DND-41 (cell line): ENCODE data around the gene COX5B.

ENCODE experiments used
- ATAC-seq: fragments of 200-7000 bp; cut with Tn5 transposase; 3 replicates; pipeline ENCODE4 v1.9.1; 2021; ENCODE audit warnings: low read depth; ENCODE audit not compliant: insufficient read depth
- DNase-seq: peaks from one replicate; pipeline ENCODE4 v3.0.0-alpha.2; 2020
- H2AFZ ChIP-seq: 2 replicates; pipeline ENCODE4 v1.6.0; 2012; ENCODE audit warnings: low read depth, low read length
- H3K27ac ChIP-seq: 2 replicates; pipeline ENCODE4 v1.5.1; 2012; ENCODE audit warnings: low read length, inconsistent platforms
- H3K27me3 ChIP-seq: fragments of 200-600 bp; sonication (generic); 2 replicates; pipeline ENCODE4 v1.6.0; 2012; ENCODE audit warnings: low read length, mild to moderate bottlenecking, inconsistent platforms; ENCODE audit not compliant: insufficient read depth, poor library complexity
- H3K36me3 ChIP-seq: 2 replicates; pipeline ENCODE4 v1.5.1; 2012; ENCODE audit warnings: low read length, inconsistent platforms; ENCODE audit not compliant: insufficient read depth
- H3K4me1 ChIP-seq: 2 replicates; pipeline ENCODE4 v1.5.1; 2012; ENCODE audit warnings: mild to moderate bottlenecking, low read length; ENCODE audit not compliant: insufficient read depth
- H3K4me2 ChIP-seq: 2 replicates; pipeline ENCODE4 v1.6.0; 2012; ENCODE audit warnings: mild to moderate bottlenecking, moderate library complexity, low read length, inconsistent platforms; ENCODE audit not compliant: insufficient read depth
- H3K4me3 ChIP-seq, 2 experiments: fragments of 200-600 bp in 1 of 2; shearing (Covaris generic) in 1 of 2; 2 replicates each; pipeline ENCODE4 v1.5.1; 2012 to 2016; ENCODE audit warnings: inconsistent platforms in 2 of 2, low read length in 2 of 2, mild to moderate bottlenecking in 2 of 2, low read depth in 1 of 2, moderate library complexity in 1 of 2
- H3K79me2 ChIP-seq: 2 replicates; pipeline ENCODE4 v1.6.0; 2012; ENCODE audit warnings: low read length, inconsistent platforms; ENCODE audit not compliant: insufficient read depth
- H3K9ac ChIP-seq: 2 replicates; pipeline ENCODE4 v1.6.0; 2012; ENCODE audit warnings: low read depth, mild to moderate bottlenecking, inconsistent platforms, low read length, moderate library complexity
- H3K9me3 ChIP-seq: 2 replicates; pipeline ENCODE4 v1.5.1; 2012; ENCODE audit warnings: low read length, moderate library complexity, mild to moderate bottlenecking, inconsistent platforms; ENCODE audit not compliant: insufficient read depth, severe bottlenecking
- H4K20me1 ChIP-seq: 2 replicates; pipeline ENCODE4 v1.6.0; 2012; ENCODE audit warnings: low read length; ENCODE audit not compliant: insufficient read depth
- CTCF ChIP-seq: IDR thresholded peaks from 2 replicates; pipeline ENCODE4 v1.5.1; 2012; ENCODE audit warnings: borderline replicate concordance, low read length, moderate library complexity, mild to moderate bottlenecking; ENCODE audit not compliant: poor library complexity, severe bottlenecking; ENCODE audit errors: extremely low read depth
- EZH2 ChIP-seq: IDR thresholded peaks from 3 replicates; pipeline ENCODE4 v1.6.1; 2012; ENCODE audit warnings: borderline replicate concordance, low read depth, mild to moderate bottlenecking, moderate library complexity, low read length, inconsistent platforms; ENCODE audit not compliant: severe bottlenecking

The COX5B gene

GRCh38 chr2:97660044-97660774, 14.3 kb downstream of the COX5B start:
- H3K27ac ChIP-seq: no peak overlapping the region
- no peak for ATAC-seq
- no peak overlapping the region for H3K4me2 ChIP-seq
- H3K79me2 ChIP-seq: peaks cover 42% of the 10 kb centered on the region
- no peaks in the 10 kb centered on the region for H3K9me3 ChIP-seq
- H4K20me1 ChIP-seq: peaks cover 48% of the 10 kb centered on the region
- TF ChIP-seq CTCF (no peak), EZH2 (no peak)
- peaks cover 32% of the 10 kb centered on the region for H3K4me1 ChIP-seq
- DNase-seq: no peak
- no peak overlapping the region for H3K4me3 ChIP-seq
- no peaks in the 10 kb centered on the region for H3K27me3 ChIP-seq
- H2AFZ ChIP-seq: no peak overlapping the region
- H3K36me3 ChIP-seq: peaks cover 61% of the 10 kb centered on the region
- H3K9ac ChIP-seq: no peak overlapping the region

- Histone ChIP-seq H3K79me2 (peaks cover 42% of the 10 kb centered on the region), H3K9ac (no peak overlapping the region), H3K36me3 (peaks cover 61% of the 10 kb centered on the region), H3K4me1 (peaks cover 34% of the 10 kb centered on the region), H3K27ac (no peak overlapping the region), H3K4me2 (0 out of 2 replicates have a peak overlapping the region, but pooled peaks have one; percentile 74), H2AFZ (no peak overlapping the region), H3K4me3 (no peak overlapping the region), H3K9me3 (no peaks in the 10 kb centered on the region), H4K20me1 (peaks cover 48% of the 10 kb centered on the region), H3K27me3 (no peaks in the 10 kb centered on the region)
- TF ChIP-seq EZH2 (no peak), CTCF (no peak)
- ATAC-seq: no peak
- no peak for DNase-seq
Observed at GRCh38 chr2:97660775-97661389, 15.0 kb downstream of the COX5B start.

GRCh38 chr2:97661927-97662326, 16.1 kb downstream of the COX5B start:
- ATAC-seq (no peak), DNase-seq (no peak)
- TF ChIP-seq CTCF (no peak), EZH2 (no peak)
- no peak overlapping the region for H2AFZ ChIP-seq
- peak overlapping the region; percentile 61 for H3K9ac ChIP-seq
- H3K9me3 ChIP-seq: no peaks in the 10 kb centered on the region
- H3K36me3 ChIP-seq: peaks cover 52% of the 10 kb centered on the region
- peaks cover 34% of the 10 kb centered on the region for H3K4me1 ChIP-seq
- no peaks in the 10 kb centered on the region for H3K27me3 ChIP-seq
- H4K20me1 ChIP-seq: peaks cover 39% of the 10 kb centered on the region
- peak overlapping the region in 1 of 2 experiments; percentile 60; a peak in 2 of 4 replicates for H3K4me3 ChIP-seq
- H3K4me2 ChIP-seq: peak overlapping the region; percentile 74
- H3K79me2 ChIP-seq: peaks cover 42% of the 10 kb centered on the region
- peak overlapping the region; percentile 69 for H3K27ac ChIP-seq
